ENCODE results near the gene PANX1. TPM values are rescaled to one million over a fixed set of nuclear protein-coding genes. Genes with fewer than 3 reads are reported as not detected.

Gene PANX1
- polyA plus RNA-seq, 6 donors from 2014 or later = 8.1 to 14.0 (median 9.4) TPM

- peaks cover 32 to 61% (median 41%) of the 10 kb centered on the region in 3 donors for H3K4me1 Mint-ChIP-seq
- H3K9me3 Mint-ChIP-seq = peaks cover 0 to 10% (median 4%) of the 10 kb centered on the region in 7 donors
- H3K27ac Mint-ChIP-seq = peak overlapping the region in 1 of 6 donors; percentile 57
- peaks cover 5 to 6% of the 10 kb centered on the region in 2 donors for H3K36me3 Mint-ChIP-seq
- no peaks in the 10 kb centered on the region for H3K27me3 Mint-ChIP-seq
- no peak for DNase-seq
- ATAC-seq (ENCODE audit: low read depth in 2 of 2) = no peak
- H3K4me3 Mint-ChIP-seq = no peak overlapping the region
Measured at GRCh38 chr11:94169516-94169915, 40.9 kb downstream of the PANX1 start.

DNA sequence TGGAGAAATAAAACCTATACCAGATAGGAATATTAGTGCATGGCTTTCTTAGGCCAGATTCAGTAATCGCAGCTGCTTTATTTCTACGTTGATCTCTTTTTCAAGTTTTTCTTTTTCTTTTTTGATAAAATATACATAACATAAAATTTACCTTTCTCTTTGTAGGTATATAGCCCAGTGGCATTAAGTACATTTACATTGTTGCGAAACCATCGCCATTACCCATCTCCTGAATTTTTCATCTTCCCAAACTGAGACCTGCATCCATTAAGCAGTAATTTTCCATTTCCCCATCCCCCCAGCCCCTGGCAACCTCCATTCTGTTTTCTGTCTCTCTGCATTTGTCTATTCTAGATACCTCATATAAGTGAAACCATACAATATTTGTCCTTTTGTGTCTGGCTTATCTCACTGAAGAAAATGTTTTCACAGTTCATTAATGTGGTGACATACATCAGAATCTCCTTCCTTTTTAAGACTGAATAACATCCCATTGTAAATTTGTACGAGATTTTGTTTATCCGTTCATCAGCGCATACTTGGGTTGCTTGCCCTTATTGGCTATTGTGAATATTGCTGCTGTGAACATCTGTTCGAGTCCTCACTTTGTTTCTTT is 41.4 kb downstream of the PANX1 start:
- H3K4me1 Mint-ChIP-seq = peaks cover 32 to 64% (median 43%) of the 10 kb centered on the region in 3 donors
- DNase-seq (no peak), ATAC-seq (ENCODE audit: low read depth in 2 of 2) (no peak)
- H3K4me3 Mint-ChIP-seq = no peak overlapping the region
- H3K9me3 Mint-ChIP-seq = peaks cover 0 to 10% (median 4%) of the 10 kb centered on the region in 7 donors
- peaks cover 5 to 6% of the 10 kb centered on the region in 2 donors for H3K36me3 Mint-ChIP-seq
- H3K27ac Mint-ChIP-seq = no peak overlapping the region
- H3K27me3 Mint-ChIP-seq = no peaks in the 10 kb centered on the region

- H3K9me3 Mint-ChIP-seq = peaks cover 0 to 10% (median 4%) of the 10 kb centered on the region in 7 donors
- peak overlapping the region in 1 of 8 donors; percentile 37 for H3K4me3 Mint-ChIP-seq
- H3K27ac Mint-ChIP-seq = peak overlapping the region in 3 of 6 donors; percentile 10 to 43 (median 25)
- ATAC-seq (ENCODE audit: low read depth in 2 of 2) (no peak), DNase-seq (no peak)
- no peaks in the 10 kb centered on the region for H3K27me3 Mint-ChIP-seq
- peaks cover 32 to 64% (median 43%) of the 10 kb centered on the region in 3 donors for H3K4me1 Mint-ChIP-seq
- H3K36me3 Mint-ChIP-seq = peaks cover 4 to 6% of the 10 kb centered on the region in 2 donors
Measured at GRCh38 chr11:94170953-94171352, 42.3 kb downstream of the PANX1 start.

- ATAC-seq (ENCODE audit: low read depth in 2 of 2) (peak in 1 of 2 donors; percentile 20), DNase-seq (no peak)
- peaks cover 0 to 6% of the 10 kb centered on the region in 2 donors for H3K36me3 Mint-ChIP-seq
- no peaks in the 10 kb centered on the region for H3K27me3 Mint-ChIP-seq
- no peak overlapping the region for H3K4me3 Mint-ChIP-seq
- H3K4me1 Mint-ChIP-seq = peaks cover 32 to 63% (median 43%) of the 10 kb centered on the region in 3 donors
- peak overlapping the region in 3 of 6 donors; percentile 10 to 73 (median 26) for H3K27ac Mint-ChIP-seq
- peaks cover 0 to 2% (median 0%) of the 10 kb centered on the region in 7 donors for H3K9me3 Mint-ChIP-seq
Measured at GRCh38 chr11:94171693-94172440, 43.2 kb downstream of the PANX1 start.

DNA sequence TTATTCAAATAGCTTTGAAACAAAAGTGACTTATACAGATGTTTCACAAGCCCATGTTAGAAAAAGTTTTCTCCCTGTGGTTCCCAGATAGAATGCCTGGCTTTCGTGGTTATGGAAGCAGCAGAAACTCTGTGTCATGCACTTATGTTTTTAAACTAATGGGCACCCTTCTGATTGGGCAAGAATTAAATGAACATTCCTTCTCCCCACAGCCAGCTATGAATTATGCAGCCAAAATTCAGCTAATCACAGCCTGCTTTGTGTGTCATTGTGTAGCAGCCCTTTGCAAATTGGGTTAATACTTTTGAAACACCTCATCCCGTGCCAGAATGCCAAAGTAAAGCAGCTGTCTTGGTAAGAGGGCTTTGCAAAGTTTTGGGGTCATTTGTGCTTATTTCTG is 46.9 kb downstream of the PANX1 start:
- DNase-seq = no peak
- ATAC-seq (ENCODE audit: low read depth in 2 of 2) = no peak
- no peak overlapping the region for H3K27ac Mint-ChIP-seq
- H3K36me3 Mint-ChIP-seq = peaks cover 28 to 31% of the 10 kb centered on the region in 2 donors
- no peak overlapping the region for H3K4me3 Mint-ChIP-seq
- no peaks in the 10 kb centered on the region for H3K9me3 Mint-ChIP-seq
- peaks cover 28 to 35% (median 28%) of the 10 kb centered on the region in 3 donors for H3K4me1 Mint-ChIP-seq
- no peaks in the 10 kb centered on the region for H3K27me3 Mint-ChIP-seq

GRCh38 chr11:94178331-94178730 is 49.7 kb downstream of the PANX1 start:
- Mint-ChIP-seq H3K27me3 (no peaks in the 10 kb centered on the region), H3K36me3 (peaks cover 35 to 36% of the 10 kb centered on the region in 2 donors), H3K4me1 (peaks cover 14 to 16% (median 14%) of the 10 kb centered on the region in 3 donors), H3K4me3 (no peak overlapping the region), H3K27ac (no peak overlapping the region), H3K9me3 (no peaks in the 10 kb centered on the region)
- ATAC-seq (ENCODE audit: low read depth in 2 of 2) = no peak
- no peak for DNase-seq

DNA sequence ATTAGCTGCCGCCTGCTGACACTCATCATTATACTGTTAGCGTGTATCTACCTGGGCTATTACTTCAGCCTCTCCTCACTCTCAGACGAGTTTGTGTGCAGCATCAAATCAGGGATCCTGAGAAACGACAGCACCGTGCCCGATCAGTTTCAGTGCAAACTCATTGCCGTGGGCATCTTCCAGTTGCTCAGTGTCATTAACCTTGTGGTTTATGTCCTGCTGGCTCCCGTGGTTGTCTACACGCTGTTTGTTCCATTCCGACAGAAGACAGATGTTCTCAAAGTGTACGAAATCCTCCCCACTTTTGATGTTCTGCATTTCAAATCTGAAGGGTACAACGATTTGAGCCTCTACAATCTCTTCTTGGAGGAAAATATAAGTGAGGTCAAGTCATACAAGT is 51.1 kb downstream of the PANX1 start:
- peaks cover 35 to 36% of the 10 kb centered on the region in 2 donors for H3K36me3 Mint-ChIP-seq
- no peaks in the 10 kb centered on the region for H3K9me3 Mint-ChIP-seq
- ATAC-seq (ENCODE audit: low read depth in 2 of 2) = no peak
- H3K4me3 Mint-ChIP-seq = no peak overlapping the region
- H3K27ac Mint-ChIP-seq = no peak overlapping the region
- no peaks in the 10 kb centered on the region for H3K27me3 Mint-ChIP-seq
- H3K4me1 Mint-ChIP-seq = peaks cover 15 to 17% (median 15%) of the 10 kb centered on the region in 3 donors
- no peak for DNase-seq

DNA sequence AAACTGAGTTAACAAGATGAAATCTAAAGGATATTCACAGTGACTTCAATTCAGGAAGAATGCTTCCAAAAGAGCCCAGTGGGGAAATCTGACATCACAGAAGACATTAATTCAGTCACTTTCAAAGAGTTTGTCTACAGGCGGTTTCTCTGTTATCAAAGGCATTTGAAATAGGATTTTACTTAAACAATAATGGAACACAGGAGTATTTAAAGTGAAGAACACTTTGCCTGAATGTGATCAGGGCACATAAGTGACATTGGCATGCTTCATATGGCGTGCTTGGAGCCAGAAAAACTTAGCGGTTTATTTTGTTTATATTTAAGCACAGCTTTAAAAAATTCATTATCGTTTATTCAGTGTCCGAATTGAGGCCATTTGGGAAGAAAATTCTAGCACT is 52.9 kb downstream of the PANX1 start:
- H3K4me3 Mint-ChIP-seq = no peak overlapping the region
- no peak for ATAC-seq (ENCODE audit: low read depth in 2 of 2)
- H3K36me3 Mint-ChIP-seq = peaks cover 35 to 36% of the 10 kb centered on the region in 2 donors

GRCh38 chr11:94181943-94182342 is 53.3 kb downstream of the PANX1 start:
- Mint-ChIP-seq H3K4me3 (no peak overlapping the region), H3K27me3 (no peaks in the 10 kb centered on the region), H3K9me3 (no peaks in the 10 kb centered on the region), H3K4me1 (peaks cover 19 to 25% (median 23%) of the 10 kb centered on the region in 3 donors), H3K27ac (no peak overlapping the region), H3K36me3 (peaks cover 35 to 36% of the 10 kb centered on the region in 2 donors)
- ATAC-seq (ENCODE audit: low read depth in 2 of 2) (no peak), DNase-seq (no peak)

More for the DNA sequence above, 52.9 kb downstream of the PANX1 start:
- Mint-ChIP-seq H3K27ac (no peak overlapping the region), H3K27me3 (no peaks in the 10 kb centered on the region), H3K4me1 (peaks cover 17 to 23% (median 22%) of the 10 kb centered on the region in 3 donors), H3K9me3 (no peaks in the 10 kb centered on the region)
- no peak for DNase-seq

- peak overlapping the region in 2 of 8 donors; percentile 20 to 51 for H3K4me3 Mint-ChIP-seq
- H3K4me1 Mint-ChIP-seq = peaks cover 28 to 32% (median 29%) of the 10 kb centered on the region in 3 donors
- no peak for DNase-seq
- H3K27ac Mint-ChIP-seq = peak overlapping the region in 4 of 6 donors; percentile 17 to 87 (median 77)
- H3K9me3 Mint-ChIP-seq = no peaks in the 10 kb centered on the region
- no peak for ATAC-seq (ENCODE audit: low read depth in 2 of 2)
- H3K36me3 Mint-ChIP-seq = peaks cover 28 to 33% of the 10 kb centered on the region in 2 donors
- no peaks in the 10 kb centered on the region for H3K27me3 Mint-ChIP-seq
Measured at GRCh38 chr11:94183251-94183885, 54.7 kb downstream of the PANX1 start.

DNA sequence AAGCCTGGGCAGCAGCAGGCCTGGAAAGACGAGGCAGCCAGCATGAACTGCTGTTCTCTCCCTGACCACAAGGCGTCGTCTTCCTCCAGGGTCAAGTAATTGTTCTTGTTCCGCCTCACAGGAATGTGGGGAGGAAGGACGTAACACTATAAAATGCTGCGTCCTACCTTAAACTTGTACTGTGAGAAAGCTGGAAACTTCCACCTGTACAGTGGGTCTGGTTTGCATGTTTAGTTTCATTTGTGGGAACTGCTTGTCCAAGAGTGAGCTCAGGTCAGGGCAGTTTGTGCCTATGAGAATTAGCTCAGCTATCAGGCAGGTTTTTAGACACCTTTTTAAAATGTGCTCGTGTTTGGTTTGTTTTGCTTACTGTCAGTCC is 55.2 kb downstream of the PANX1 start:
- ATAC-seq (ENCODE audit: low read depth in 2 of 2) (peak; percentile 46 to 56), DNase-seq (peak; percentile 25)
- Mint-ChIP-seq H3K4me3 (peak overlapping the region in 4 of 8 donors; percentile 14 to 51 (median 28)), H3K36me3 (peaks cover 23 to 28% of the 10 kb centered on the region in 2 donors), H3K9me3 (peaks cover 0 to 2% (median 0%) of the 10 kb centered on the region in 7 donors), H3K27me3 (no peaks in the 10 kb centered on the region), H3K4me1 (peaks cover 28 to 32% (median 28%) of the 10 kb centered on the region in 3 donors), H3K27ac (peak overlapping the region in 3 of 6 donors; percentile 17 to 87 (median 69))

GRCh38 chr11:94184362-94184761 is 55.7 kb downstream of the PANX1 start:
- Mint-ChIP-seq H3K4me3 (peak overlapping the region in 2 of 8 donors; percentile 51 to 65), H3K36me3 (peaks cover 18 to 23% of the 10 kb centered on the region in 2 donors), H3K27me3 (no peaks in the 10 kb centered on the region)

GRCh38 chr11:94184846-94185245 is 56.2 kb downstream of the PANX1 start:
- DNase-seq (no peak), ATAC-seq (ENCODE audit: low read depth in 2 of 2) (peak in 1 of 2 donors; percentile 43)
- Mint-ChIP-seq H3K27ac (peak overlapping the region in 3 of 6 donors; percentile 9 to 41 (median 33)), H3K36me3 (peaks cover 13 to 18% of the 10 kb centered on the region in 2 donors), H3K4me3 (peak overlapping the region in 3 of 8 donors; percentile 23 to 65 (median 33)), H3K27me3 (no peaks in the 10 kb centered on the region), H3K4me1 (peaks cover 26 to 32% (median 28%) of the 10 kb centered on the region in 3 donors), H3K9me3 (peaks cover 0 to 6% (median 0%) of the 10 kb centered on the region in 7 donors)

More at GRCh38 chr11:94184362-94184761, 55.7 kb downstream of the PANX1 start:
- peaks cover 26 to 32% (median 28%) of the 10 kb centered on the region in 3 donors for H3K4me1 Mint-ChIP-seq
- no peak for DNase-seq
- ATAC-seq (ENCODE audit: low read depth in 2 of 2) = no peak
- H3K27ac Mint-ChIP-seq = peak overlapping the region in 3 of 6 donors; percentile 4 to 87 (median 69)
- H3K9me3 Mint-ChIP-seq = peaks cover 0 to 3% (median 0%) of the 10 kb centered on the region in 7 donors

Measured in naive B cell (primary cell).